HUES48 (cell line): ENCODE measurements around the gene TRIM22.
A peak's percentile ranks its signal among the peaks of the same experiment; 100 is the strongest.
"Not testable (repeated sequence)": the region's sequence is repeated elsewhere in the genome, so short reads cannot be mapped to it uniquely, and the experiment has no call there.

ENCODE experiments used
- H3K27ac ChIP-seq: one replicate; pipeline ENCODE4 v1.7.0; 2013; ENCODE audit warnings: low read depth, low read length, inconsistent platforms
- H3K27me3 ChIP-seq: 2 replicates; pipeline ENCODE4 v1.6.1; 2013; ENCODE audit warnings: mild to moderate bottlenecking, low read length; ENCODE audit not compliant: control insufficient read depth, insufficient read depth
- H3K36me3 ChIP-seq: 2 replicates; pipeline ENCODE4 v1.6.1; 2013; ENCODE audit warnings: low read length; ENCODE audit not compliant: control insufficient read depth, insufficient read depth
- H3K4me1 ChIP-seq: 2 replicates; pipeline ENCODE4 v1.6.1; 2013; ENCODE audit warnings: mild to moderate bottlenecking, low read length; ENCODE audit not compliant: control insufficient read depth, insufficient read depth
- H3K4me3 ChIP-seq: 2 replicates; pipeline ENCODE4 v1.5.1; 2013; ENCODE audit warnings: mild to moderate bottlenecking, low read depth, low read length
- H3K9ac ChIP-seq: 2 replicates; pipeline ENCODE4 v1.6.1; 2013; ENCODE audit warnings: mild to moderate bottlenecking, low read depth, low read length, moderate library complexity
- H3K9me3 ChIP-seq: 2 replicates; pipeline ENCODE4 v1.6.1; 2013; ENCODE audit warnings: low read length; ENCODE audit not compliant: control insufficient read depth, insufficient read depth

TRIM22 gene

GRCh38 chr11:5691238-5691963 is 1.8 kb downstream of the TRIM22 start:
- H3K27ac ChIP-seq, H3K9ac ChIP-seq, H3K36me3 ChIP-seq, H3K27me3 ChIP-seq, H3K9me3 ChIP-seq: not testable (repeated sequence)
- peak overlapping the region; percentile 58; the same call in 1 of the 2 replicates for H3K4me3 ChIP-seq
- H3K4me1 ChIP-seq: peaks cover 27% of the 10 kb centered on the region

- Histone ChIP-seq H3K9ac (no peak overlapping the region), H3K27ac (no peak overlapping the region), H3K36me3 (peaks cover 11% of the 10 kb centered on the region), H3K4me1 (peaks cover 27% of the 10 kb centered on the region), H3K9me3 (no peaks in the 10 kb centered on the region; the same call in 1 of the 2 replicates), H3K4me3 (no peak overlapping the region), H3K27me3 (no peaks in the 10 kb centered on the region)
Measured at GRCh38 chr11:5691964-5692361, 2.4 kb downstream of the TRIM22 start.

GRCh38 chr11:5694642-5695041 is 5.1 kb downstream of the TRIM22 start:
- H3K27ac ChIP-seq: no peak overlapping the region

GRCh38 chr11:5695580-5695979 is 6.0 kb downstream of the TRIM22 start:
- peaks cover 33% of the 10 kb centered on the region for H3K36me3 ChIP-seq
- no peak overlapping the region for H3K27ac ChIP-seq
- H3K4me1 ChIP-seq: peaks cover 8% of the 10 kb centered on the region
- no peak overlapping the region for H3K9ac ChIP-seq
- no peaks in the 10 kb centered on the region; the same call in 1 of the 2 replicates for H3K9me3 ChIP-seq
- no peaks in the 10 kb centered on the region for H3K27me3 ChIP-seq
- H3K4me3 ChIP-seq: no peak overlapping the region

More at GRCh38 chr11:5694642-5695041, 5.1 kb downstream of the TRIM22 start:
- H3K9ac ChIP-seq: no peak overlapping the region
- peaks cover 30% of the 10 kb centered on the region for H3K36me3 ChIP-seq
- H3K27me3 ChIP-seq: no peaks in the 10 kb centered on the region
- H3K4me3 ChIP-seq: no peak overlapping the region
- peaks cover 17% of the 10 kb centered on the region for H3K4me1 ChIP-seq
- no peaks in the 10 kb centered on the region; the same call in 1 of the 2 replicates for H3K9me3 ChIP-seq

- Histone ChIP-seq H3K4me3 (no peak overlapping the region), H3K36me3 (peaks cover 34% of the 10 kb centered on the region), H3K27ac (no peak overlapping the region), H3K9ac (no peak overlapping the region), H3K4me1 (0 out of 2 replicates have a peak, but pooled peaks cover 4% of the 10 kb centered on the region), H3K27me3 (no peaks in the 10 kb centered on the region), H3K9me3 (no peaks in the 10 kb centered on the region; the same call in 1 of the 2 replicates)
Measured at GRCh38 chr11:5696210-5696609, 6.6 kb downstream of the TRIM22 start.

- H3K9me3 ChIP-seq: no peaks in the 10 kb centered on the region
- no peak overlapping the region for H3K4me3 ChIP-seq
- no peaks in the 10 kb centered on the region for H3K27me3 ChIP-seq
- no peak overlapping the region for H3K9ac ChIP-seq
- H3K36me3 ChIP-seq: peaks cover 48% of the 10 kb centered on the region
- no peaks in the 10 kb centered on the region for H3K4me1 ChIP-seq
- H3K27ac ChIP-seq: no peak overlapping the region
Measured at GRCh38 chr11:5698281-5698680, 8.7 kb downstream of the TRIM22 start.

GRCh38 chr11:5700421-5701054 is 10.9 kb downstream of the TRIM22 start:
- Histone ChIP-seq H3K4me3 (no peak overlapping the region), H3K9me3 (no peaks in the 10 kb centered on the region), H3K4me1 (no peaks in the 10 kb centered on the region), H3K36me3 (peaks cover 56% of the 10 kb centered on the region), H3K9ac (no peak overlapping the region), H3K27me3 (no peaks in the 10 kb centered on the region), H3K27ac (no peak overlapping the region)

- H3K9me3 ChIP-seq: no peaks in the 10 kb centered on the region
- H3K9ac ChIP-seq: no peak overlapping the region
- H3K27ac ChIP-seq: no peak overlapping the region
- peaks cover 54% of the 10 kb centered on the region for H3K36me3 ChIP-seq
- no peak overlapping the region for H3K4me3 ChIP-seq
- H3K27me3 ChIP-seq: no peaks in the 10 kb centered on the region
- no peaks in the 10 kb centered on the region for H3K4me1 ChIP-seq
Measured at GRCh38 chr11:5701055-5701577, 11.5 kb downstream of the TRIM22 start.

- H3K9ac ChIP-seq: no peak overlapping the region
- H3K27ac ChIP-seq: no peak overlapping the region
- H3K36me3 ChIP-seq: peaks cover 52% of the 10 kb centered on the region
- no peaks in the 10 kb centered on the region for H3K9me3 ChIP-seq
- no peaks in the 10 kb centered on the region for H3K27me3 ChIP-seq
- H3K4me3 ChIP-seq: no peak overlapping the region
- H3K4me1 ChIP-seq: no peaks in the 10 kb centered on the region
Measured at GRCh38 chr11:5703741-5704536, 14.3 kb downstream of the TRIM22 start.

- Histone ChIP-seq H3K36me3 (peaks cover 51% of the 10 kb centered on the region), H3K4me3 (no peak overlapping the region), H3K27ac (no peak overlapping the region), H3K27me3 (no peaks in the 10 kb centered on the region), H3K9ac (no peak overlapping the region), H3K9me3 (no peaks in the 10 kb centered on the region), H3K4me1 (no peaks in the 10 kb centered on the region)
Measured at GRCh38 chr11:5705688-5706087, 16.1 kb downstream of the TRIM22 start.
